Mesothelial cell of epicardium (in vitro differentiated cells): Measurements from ENCODE around the gene COL11A1. TPM values are rescaled to one million over a fixed set of nuclear protein-coding genes. Genes with fewer than 3 reads are reported as not detected.
"Not testable (repeated sequence)": the region's sequence is repeated elsewhere in the genome, so short reads cannot be mapped to it uniquely, and the experiment has no call there.

Source experiments
- DNase-seq, 2 experiments: peaks; one replicate each; pipeline ENCODE4 v3.0.0; 2021; ENCODE audit warnings: low spot score in 2 of 2; ENCODE audit not compliant: unreplicated experiment in 2 of 2
- H3K27ac Mint-ChIP-seq: 2 replicates; pipeline ENCODE4 v1.8.0; 2021; ENCODE audit warnings: mixed read lengths
- H3K27me3 Mint-ChIP-seq: 2 replicates; pipeline ENCODE4 v1.8.0; 2021; ENCODE audit warnings: low read depth, mixed read lengths
- H3K36me3 Mint-ChIP-seq: 2 replicates; pipeline ENCODE4 v1.8.0; 2021; ENCODE audit warnings: mixed read lengths
- H3K4me1 Mint-ChIP-seq: 2 replicates; pipeline ENCODE4 v1.8.0; 2021; ENCODE audit warnings: mixed read lengths
- H3K4me3 Mint-ChIP-seq: 2 replicates; pipeline ENCODE4 v1.8.0; 2021; ENCODE audit warnings: mild to moderate bottlenecking, moderate library complexity, mixed read lengths
- H3K9me3 Mint-ChIP-seq: 2 replicates; pipeline ENCODE4 v1.8.0; 2021; ENCODE audit warnings: mixed read lengths
- CTCF ChIP-seq: fragments of 200-600 bp; sonication (generic); IDR thresholded peaks from one replicate; pipeline ENCODE4 v1.5.0; 2021; ENCODE audit warnings: antibody characterized with exemption; ENCODE audit not compliant: unreplicated experiment
- total RNA-seq: library from RNA; stranded (reverse); gene quantifications from 3 replicates; pipeline ENCODE4 v1.2.1, GENCODE V29; 2021

The COL11A1 gene
- total RNA-seq, 1 donor from 2014 or later: 133 TPM

DNA sequence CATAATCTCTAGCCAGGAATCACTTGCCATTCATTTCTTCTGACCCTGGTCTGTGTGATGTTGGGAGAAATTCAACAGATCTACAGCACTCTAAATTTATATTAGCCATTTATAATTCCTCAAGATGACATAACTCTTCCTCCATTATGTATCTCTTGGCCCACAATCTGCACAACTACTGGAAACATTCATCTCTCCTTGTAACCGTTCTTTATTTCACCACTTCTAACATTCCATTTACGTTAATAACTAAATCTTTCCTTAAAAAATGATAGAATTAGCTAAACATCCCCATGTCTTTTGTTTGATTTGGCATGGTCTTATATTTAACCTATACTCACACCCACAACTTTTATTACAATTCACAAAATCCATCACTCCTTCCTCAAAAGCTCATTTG, 166.0 kb downstream of the COL11A1 start:
- H3K9me3 Mint-ChIP-seq: no peaks in the 10 kb centered on the region
- no peak for DNase-seq
- H3K27me3 Mint-ChIP-seq: no peaks in the 10 kb centered on the region

GRCh38 chr1:102941366-102941947, 166.9 kb downstream of the COL11A1 start:
- no peak for TF ChIP-seq CTCF
- H3K27ac Mint-ChIP-seq: no peak overlapping the region
- DNase-seq: no peak
- H3K27me3 Mint-ChIP-seq: no peaks in the 10 kb centered on the region
- H3K4me3 Mint-ChIP-seq: no peak overlapping the region
- H3K36me3 Mint-ChIP-seq: peaks cover 2% of the 10 kb centered on the region
- H3K9me3 Mint-ChIP-seq: no peaks in the 10 kb centered on the region
- peaks cover 5% of the 10 kb centered on the region for H3K4me1 Mint-ChIP-seq

More for the DNA sequence above, 166.0 kb downstream of the COL11A1 start:
- Mint-ChIP-seq H3K27ac (no peak overlapping the region), H3K36me3 (peaks cover 2% of the 10 kb centered on the region), H3K4me1 (peaks cover 5% of the 10 kb centered on the region), H3K4me3 (no peak overlapping the region)
- no peak for TF ChIP-seq CTCF

DNA sequence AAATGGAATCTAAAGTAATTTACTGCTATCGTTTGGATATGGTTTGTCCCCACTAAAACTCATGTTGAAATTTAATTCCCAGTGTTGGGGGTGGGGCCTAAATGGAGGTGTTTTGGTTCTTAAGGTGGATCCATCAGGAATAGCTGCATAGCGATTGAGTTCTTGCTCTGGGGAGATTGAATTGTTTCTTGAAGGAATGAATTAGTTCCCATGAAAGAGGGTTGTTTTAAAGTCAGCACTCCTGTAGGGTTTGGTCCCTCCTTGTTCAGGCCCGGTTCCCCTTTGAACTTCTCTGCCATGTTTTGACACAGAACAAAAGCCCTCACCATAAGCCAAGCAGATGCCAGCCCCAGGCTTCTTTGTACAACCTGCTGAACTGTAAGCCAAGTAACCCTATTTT, 170.9 kb downstream of the COL11A1 start:
- Mint-ChIP-seq H3K4me1 (peaks cover 5% of the 10 kb centered on the region), H3K27me3 (no peaks in the 10 kb centered on the region), H3K9me3 (peaks cover 3% of the 10 kb centered on the region), H3K27ac (no peak overlapping the region), H3K4me3 (no peak overlapping the region), H3K36me3 (peaks cover 11% of the 10 kb centered on the region)
- TF ChIP-seq CTCF: no peak
- no peak for DNase-seq

DNA sequence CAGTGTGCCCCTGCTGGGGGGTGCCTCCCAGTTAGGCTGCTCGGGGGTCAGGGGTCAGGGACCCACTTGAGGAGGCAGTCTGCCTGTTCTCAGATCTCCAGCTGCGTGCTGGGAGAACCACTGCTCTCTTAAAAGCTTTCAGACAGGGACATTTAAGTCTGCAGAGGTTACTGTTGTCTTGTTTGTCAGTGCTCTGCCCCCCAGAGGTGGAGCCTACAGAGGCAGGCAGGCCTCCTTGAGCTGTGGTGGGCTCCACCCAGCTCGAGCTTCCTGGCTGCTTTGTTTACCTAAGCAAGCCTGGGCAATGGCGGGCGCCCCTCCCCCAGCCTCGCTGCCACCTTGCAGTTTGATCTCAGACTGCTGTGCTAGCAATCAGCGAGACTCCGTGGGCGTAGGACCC, 175.0 kb downstream of the COL11A1 start:
- not testable (repeated sequence) for H3K27me3 Mint-ChIP-seq, DNase-seq, H3K4me3 Mint-ChIP-seq, H3K27ac Mint-ChIP-seq, H3K9me3 Mint-ChIP-seq, H3K4me1 Mint-ChIP-seq
- peaks cover 17% of the 10 kb centered on the region for H3K36me3 Mint-ChIP-seq

- Mint-ChIP-seq H3K4me1 (no peaks in the 10 kb centered on the region), H3K4me3 (no peak overlapping the region), H3K36me3 (no peaks in the 10 kb centered on the region), H3K27ac (no peak overlapping the region), H3K9me3 (no peaks in the 10 kb centered on the region), H3K27me3 (no peaks in the 10 kb centered on the region)
- no peak for TF ChIP-seq CTCF
- no peak for DNase-seq
These were observed 188.7 kb downstream of the COL11A1 start for GRCh38 chr1:102919659-102920058.

DNA sequence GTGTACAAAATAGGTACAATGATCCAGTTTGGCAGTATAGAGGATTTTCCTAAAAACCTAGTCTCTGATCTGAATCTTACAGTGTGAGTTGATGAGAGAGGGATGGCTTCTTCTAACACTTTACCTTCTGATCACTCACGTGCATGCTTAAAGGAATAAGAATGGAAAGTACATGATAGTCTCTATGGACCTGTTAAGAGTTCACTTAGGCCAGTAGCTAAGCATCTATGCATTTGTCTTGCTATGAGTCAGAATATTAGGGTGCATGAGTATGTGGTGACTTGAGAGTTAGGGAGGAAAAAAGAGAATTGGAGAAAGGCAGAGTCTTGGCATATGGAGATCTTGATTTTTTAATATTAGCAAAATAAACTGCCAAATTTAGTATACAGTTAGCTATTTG, 206.3 kb downstream of the COL11A1 start:
- no peak for TF ChIP-seq CTCF
- Mint-ChIP-seq H3K9me3 (no peaks in the 10 kb centered on the region), H3K27me3 (no peaks in the 10 kb centered on the region)

More for the DNA sequence above, 206.3 kb downstream of the COL11A1 start:
- Mint-ChIP-seq H3K4me1 (peaks cover 3% of the 10 kb centered on the region), H3K36me3 (no peaks in the 10 kb centered on the region), H3K27ac (no peak overlapping the region), H3K4me3 (no peak overlapping the region)
- no peak for DNase-seq
